CD4-positive, alpha-beta T cell treated with Interferon gamma for 1 hour (primary cell): ENCODE measurements around the gene CFAP100.

Experiments used
- DNase-seq: peaks from one replicate; pipeline ENCODE4 v3.0.0-alpha.2; 2020

Gene CFAP100

DNA sequence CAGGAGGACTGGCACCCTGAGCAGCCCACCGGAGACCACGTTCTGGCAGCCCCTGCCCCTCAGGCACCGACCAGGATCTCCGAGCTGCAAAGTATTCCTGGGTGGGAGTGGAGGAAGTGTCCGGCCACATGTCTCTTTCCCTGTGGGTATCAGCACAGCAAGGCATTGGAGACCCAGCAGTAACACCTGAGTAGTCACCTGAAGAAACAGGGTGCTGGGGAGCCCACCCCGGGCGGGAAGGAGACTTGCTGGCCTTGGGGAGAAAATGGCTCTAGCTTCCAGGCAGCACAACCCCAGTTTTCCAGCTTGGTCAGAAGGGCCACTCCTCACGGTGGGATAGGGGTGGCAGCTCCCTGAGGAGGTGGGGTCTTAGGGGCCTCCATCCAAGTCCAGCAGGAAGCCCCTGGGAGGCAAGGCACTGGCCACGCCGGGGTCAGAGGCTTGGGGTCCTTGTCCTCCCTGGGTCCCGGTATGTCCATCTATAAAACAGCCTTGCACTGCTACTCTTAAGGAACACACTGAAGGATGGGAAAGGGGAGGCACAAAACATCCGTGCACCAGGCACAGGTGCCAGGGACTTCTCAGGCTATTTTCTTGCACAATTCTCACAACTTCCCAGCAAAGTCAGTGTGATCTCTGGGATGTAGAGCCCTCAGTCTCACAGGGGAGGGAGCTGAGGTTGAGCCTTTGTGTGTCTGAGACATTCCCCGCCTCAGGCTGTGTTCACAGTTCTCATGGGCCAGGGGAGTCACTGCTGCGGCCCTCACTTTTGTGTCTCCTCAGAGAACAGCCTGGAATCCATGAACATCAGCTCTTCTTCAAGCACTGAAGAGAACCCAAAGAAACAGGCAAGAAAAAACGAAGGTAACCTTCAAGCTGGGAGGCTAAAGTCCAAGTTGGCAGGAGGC lies 11.9 kb downstream of the CFAP100 start:
- no peak for DNase-seq

DNA sequence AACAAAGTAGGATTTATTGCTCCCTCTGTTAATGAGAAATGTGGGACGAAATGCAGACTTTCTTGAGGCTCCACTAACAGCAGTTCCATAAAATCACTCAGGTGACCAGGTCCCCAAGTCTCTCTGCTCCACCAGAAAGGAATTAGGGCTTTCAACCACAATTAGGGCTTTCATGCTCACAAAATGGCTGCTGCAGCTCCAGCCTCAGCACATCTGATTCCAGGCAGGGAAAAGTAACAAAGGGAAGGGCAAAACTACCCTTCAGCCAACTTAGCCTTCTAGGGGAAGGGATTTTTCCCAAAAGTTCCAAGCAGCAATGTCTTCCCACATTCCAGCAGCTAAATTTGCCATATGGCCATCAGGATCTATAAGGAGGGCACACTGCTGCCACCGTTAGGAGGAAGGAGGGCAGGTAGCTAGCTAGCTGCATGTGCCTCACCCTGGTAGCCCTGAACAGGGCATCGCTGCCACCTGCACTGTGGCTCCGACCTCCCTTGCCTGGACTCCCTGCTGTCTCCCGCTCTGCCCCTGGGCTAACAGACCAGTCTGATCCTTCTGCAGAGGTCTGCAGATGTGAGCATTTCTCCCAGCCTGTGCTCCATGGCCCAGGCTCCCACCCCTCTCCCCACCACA lies 12.8 kb downstream of the CFAP100 start:
- DNase-seq: no peak

DNA sequence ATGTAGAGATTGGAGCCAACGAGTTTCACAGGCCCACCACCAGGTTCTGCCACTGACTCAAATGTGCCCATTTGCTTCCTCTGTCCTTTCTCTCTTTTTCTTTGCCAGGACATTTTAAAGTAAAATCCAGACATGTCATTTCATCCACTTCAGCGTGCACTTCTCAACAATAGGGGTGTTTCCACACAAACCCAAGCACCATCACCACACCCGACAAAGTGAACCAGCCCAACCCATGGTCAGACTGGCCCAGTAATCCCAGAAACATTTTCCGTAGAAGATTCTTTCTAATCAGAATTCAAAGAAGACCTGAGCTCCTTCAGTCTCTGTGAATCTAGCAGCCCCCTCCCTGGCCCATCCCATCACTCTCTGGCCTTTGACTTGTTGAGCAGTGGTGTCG lies 13.4 kb downstream of the CFAP100 start:
- DNase-seq: no peak

DNA sequence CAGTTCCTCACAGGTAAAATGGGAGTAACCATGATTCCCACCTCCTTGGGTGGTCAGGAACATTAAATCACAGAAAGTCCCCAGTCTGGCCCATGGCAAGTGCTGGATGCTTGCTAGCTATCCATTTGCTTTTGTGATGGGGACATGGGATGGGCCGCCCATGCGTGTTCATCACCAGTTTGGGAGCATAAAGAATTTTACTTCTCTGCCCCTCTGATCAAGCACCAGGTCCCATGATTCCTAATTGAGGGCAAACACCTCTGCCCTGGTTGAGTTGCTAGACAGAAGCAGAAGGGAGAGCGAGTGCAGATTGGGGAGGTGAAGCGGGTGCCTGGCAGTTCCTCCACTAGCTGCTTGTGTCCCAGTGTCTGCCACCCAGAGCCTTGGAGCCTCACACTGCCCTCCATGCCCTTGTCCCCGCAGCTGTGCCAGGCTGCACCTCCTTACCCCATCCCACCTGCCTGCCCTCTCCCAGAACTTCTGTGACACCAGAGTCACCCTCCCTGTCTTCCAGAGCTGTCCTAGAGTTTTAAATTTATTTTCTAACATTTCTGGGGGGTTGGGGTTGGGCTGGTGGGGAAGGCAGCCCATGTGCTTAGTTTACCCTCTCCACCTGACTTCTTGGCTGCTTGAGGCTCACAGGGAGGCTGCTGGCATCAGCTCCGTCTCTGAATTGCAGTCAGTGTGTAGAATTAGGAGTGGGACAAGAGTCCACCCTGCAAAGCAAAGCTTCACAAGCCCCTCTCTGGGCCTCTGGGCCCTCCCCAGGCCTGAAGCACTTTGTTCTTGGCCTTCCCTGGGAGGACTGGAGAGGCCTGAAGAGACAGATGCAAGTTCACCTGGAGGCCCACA lies 18.4 kb downstream of the CFAP100 start:
- no peak for DNase-seq

DNA sequence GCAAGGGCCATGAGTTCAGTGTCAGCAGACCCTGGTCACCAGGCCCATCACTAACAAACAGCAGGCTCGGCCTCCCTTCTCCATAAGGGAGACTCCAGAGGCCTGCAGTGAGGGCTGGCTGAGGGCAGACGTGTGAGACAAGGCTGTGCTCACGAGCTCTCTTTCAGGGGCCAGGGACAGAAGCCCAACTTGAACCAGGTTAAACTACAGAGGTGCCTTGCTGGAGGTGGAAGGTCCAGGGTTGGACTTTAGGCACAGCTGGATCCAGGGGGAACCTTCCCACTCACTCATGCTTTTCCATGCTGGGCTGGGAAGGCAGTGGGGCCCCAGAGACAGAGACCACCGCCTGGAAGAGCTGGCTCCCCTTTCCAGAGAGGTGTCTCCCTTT lies 19.0 kb downstream of the CFAP100 start:
- no peak for DNase-seq

DNA sequence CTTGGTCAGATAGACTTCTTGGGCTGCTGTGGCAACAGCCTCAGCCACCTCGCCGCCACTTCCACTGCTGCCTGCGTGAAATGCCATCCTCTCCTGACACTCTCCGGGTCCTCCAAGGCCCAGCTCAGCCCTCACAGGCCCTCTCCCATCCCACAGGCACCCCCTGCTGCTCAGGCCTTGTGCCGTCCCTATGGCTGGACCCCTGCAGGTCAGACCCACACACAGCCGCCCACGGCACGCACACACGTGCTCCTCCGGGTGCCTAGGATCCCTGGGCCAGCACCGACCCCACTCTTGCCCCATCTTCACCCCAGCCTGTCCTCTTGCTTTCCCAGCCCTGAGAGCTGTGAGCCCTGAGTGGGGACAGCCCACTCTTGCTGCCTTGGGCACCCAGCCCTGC lies 19.7 kb downstream of the CFAP100 start:
- DNase-seq: no peak

DNA sequence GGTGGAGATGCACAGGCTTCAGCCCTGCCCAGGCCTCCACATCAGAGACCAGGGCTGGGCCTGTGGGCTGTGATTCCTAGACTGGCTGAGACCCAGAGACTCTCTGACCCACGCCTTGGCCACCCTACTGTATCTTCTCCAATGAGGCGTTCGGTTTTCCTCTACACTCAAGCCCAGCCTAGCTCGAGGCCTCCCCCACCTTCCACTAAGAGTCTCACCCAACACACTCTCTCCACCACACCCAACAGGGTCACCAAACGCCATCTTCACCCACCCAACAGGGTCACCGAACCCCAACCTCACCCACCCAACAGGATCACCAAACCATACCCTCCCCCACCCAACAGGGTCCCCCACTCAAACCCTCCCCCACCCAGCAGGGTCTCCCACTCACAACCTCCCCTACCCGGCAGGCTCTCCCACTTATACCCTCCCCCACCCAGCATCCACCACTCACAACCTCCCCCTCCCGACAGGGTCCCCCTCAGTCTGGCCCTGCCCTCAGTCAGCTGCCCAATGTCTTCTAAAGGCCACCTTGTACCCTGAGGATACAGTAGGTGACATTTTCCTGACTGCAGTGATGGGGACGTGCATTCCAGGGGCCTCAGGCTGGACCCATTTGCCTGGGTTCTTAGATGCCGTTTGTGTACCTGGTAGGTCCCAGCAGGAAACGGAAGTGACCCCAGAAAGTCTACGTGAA lies 20.4 kb downstream of the CFAP100 start:
- DNase-seq: no peak

DNA sequence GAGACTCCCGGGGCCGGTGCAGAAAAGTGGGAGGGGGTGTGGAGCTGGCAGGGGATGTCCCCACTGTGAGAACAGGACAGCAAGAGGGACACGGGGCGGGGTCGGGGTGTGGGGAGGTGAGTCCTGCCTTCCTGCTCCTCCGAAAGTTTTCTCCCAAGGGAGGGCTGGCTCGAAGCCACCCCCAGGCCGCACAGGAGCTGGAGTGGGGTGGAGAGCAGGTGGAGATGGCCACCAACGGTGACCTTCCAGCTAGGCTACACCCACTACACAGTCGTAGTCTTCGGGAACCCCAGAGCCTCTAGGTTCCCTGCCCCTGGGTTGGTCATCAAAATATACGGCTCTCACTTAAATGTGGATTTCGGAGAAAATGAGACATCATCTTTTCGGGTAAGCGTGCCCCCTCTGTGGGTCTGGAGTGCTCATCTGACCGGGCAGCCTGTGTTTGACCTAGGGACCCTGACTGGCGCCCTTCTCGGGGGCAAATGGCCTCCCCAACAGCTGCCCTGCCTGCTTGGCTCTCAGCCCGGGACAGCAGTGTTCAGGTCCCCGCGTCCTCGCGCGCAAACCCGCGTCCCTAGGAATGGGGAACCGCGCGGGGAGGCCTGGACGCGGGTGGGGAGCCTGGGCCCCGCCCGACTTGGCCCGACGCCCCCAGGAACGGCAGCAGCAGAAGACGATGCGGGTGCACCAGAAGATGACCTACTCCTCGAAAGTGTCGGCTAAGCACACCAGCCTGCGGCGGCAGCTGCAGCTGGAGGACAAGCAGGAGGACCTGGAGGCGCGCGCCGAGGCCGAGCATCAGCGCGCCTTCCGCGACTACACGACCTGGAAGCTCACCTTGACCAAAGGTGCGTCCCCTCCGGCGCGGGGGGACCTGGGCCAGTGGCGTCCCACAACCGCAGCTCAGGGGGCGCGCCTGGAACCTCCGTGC lies 21.2 kb downstream of the CFAP100 start:
- DNase-seq: no peak

DNA sequence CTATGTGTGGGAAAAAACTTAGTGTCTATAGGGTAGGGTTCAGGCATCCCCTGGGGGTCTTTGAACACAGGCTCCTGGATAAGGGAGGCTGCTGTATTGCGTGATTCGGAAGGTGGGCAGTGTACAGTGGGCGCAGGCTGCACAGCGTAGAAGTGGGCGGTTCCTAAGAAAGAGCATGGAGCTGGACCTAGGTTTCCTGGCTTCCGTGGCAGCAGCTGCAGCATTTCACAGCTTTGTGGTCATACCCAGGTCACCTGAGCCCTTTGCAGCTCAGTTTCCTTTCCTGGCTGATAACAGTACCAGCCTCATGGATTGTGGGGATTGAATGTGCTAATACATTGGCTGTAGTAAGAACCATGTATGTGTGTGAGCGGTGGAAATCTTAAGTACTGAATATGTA lies 22.2 kb downstream of the CFAP100 start:
- DNase-seq: no peak

DNA sequence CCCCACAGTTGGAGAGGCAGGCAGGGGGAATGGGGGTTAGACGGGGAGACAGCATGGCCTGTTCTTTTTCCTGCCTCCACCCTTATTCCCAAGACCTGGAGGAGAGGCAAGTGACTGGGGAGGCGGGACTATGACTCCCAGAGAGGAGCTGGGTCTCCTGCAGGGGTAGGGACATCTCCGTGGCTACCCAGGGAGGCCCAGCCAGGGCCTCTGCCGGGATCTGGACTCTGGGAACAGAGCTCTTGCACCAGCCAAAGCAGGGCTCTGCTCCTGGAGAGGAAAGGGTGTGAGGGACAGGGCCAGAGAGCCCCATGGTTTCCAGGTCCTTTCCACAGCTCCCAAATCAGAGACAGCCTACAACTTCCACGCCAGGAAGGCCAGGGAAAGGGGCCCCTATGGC lies 22.8 kb downstream of the CFAP100 start:
- DNase-seq: no peak

DNA sequence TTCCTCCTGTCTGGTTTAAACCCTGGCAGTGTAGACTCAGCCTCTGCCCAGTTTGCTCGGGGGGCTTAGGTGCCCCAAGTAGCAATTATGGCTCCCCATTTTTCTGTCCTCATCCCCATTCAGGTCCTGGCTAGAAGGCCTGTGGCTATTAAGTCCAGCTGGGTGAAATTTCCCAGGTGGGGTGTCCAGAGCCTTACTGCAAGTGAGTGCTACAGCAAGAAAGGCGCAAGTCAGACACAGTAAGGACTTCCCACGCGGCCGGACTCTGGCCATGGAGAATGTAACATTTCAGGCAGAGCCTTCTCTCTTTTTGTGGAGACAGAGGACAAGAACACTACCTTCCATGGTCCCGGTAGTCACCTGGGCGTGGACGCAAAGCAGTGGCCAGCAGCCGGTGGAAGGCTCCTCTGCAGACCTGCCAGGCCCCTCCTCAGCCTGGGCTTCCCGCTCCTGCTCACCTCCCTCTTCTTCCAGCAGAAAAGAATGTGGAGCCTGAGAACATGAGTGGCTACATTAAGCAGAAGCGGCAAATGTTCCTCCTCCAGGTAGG lies 23.3 kb downstream of the CFAP100 start:
- DNase-seq: no peak

DNA sequence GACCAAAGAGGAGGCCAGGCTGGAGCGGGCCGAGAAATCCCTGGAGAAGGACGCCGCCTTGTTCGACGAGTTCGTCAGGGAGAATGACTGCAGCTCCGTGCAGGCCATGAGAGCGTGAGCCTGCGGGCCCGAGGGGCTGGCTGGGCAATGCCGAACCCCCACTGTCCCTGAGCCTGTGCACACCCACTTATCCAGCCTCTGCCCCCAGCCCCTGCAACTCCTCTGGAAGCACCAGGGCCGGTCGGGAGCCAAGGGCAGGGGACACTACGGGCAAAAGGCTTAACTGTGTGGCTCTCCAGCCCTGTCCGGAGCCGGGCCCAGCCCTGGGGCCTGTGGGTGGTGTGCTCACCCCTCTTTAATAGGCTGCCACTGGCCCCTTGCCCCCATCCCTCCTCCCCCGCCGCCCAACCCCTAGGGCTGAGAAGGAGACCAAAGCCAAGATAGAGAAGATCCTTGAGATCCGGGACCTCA lies 24.0 kb downstream of the CFAP100 start:
- DNase-seq: no peak

DNA sequence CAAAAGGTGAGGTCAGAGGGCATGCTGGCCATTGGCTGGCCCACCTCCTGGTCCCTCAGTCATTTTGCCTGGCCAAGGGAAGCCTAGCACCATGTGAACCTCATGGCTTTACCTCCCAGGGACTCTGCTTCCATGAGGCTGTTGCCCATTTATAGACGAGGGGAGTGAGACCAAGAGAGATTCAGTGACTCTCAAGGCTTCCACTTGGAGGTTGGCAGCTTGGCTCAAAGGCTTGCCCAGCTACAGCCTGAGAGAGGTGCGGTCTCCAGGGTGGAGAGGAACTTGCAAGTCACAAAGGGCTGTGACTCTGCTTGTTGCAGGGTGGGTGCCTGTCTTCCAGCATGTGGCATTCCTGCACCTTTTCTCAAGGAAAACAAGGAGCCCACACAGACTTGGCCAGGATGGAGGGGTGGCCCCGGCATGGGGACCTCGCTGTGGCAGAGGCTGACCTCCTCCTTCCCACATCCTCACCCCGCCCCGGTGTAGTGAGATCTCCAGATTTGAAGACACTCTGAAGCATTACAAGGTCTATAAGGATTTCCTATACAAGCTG lies 24.5 kb downstream of the CFAP100 start:
- DNase-seq: no peak

DNA sequence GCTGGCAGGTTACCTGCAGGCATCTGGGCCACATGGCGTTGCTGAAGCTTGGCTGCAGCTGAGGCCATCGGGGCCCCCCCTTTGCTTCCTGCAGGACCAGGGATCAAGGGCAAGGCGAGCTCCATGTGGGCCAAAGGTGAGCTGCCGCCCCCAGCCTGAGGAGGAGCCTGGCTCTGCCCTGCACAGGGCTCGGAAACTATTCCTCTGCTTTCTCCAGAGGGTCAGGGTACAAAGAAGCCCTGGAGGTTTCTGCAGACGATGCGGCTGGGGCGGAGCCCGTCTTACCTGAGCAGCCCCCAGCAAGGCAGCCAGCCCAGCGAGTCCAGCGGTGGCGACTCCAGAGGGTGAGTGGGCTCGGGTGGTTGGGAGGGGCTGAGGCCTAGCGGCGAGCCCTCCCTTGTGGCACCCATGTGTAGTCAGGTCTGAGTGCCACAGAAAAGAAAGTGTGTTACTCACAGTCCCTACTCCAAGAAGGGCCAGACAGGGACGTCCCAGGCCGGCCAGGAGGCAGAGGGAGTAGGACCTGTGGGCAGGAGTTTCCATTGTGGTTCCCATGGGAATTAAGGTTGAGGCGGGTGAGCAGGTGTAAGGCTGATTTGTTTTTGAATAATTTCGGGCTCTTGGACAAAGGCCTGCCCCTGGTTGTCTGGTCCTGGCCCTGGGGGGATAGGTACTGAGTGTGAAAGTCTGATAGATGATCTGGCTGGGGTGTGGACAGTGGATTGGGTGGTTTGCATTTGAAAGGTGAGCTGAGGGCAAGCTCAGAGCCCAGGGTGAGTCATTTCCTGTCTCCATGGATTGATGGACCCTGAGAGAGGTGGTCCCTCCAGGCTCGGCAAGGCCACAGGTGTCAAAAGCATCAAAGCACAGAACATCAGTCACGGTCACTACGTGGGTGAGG lies 25.4 kb downstream of the CFAP100 start:
- DNase-seq: no peak

DNA sequence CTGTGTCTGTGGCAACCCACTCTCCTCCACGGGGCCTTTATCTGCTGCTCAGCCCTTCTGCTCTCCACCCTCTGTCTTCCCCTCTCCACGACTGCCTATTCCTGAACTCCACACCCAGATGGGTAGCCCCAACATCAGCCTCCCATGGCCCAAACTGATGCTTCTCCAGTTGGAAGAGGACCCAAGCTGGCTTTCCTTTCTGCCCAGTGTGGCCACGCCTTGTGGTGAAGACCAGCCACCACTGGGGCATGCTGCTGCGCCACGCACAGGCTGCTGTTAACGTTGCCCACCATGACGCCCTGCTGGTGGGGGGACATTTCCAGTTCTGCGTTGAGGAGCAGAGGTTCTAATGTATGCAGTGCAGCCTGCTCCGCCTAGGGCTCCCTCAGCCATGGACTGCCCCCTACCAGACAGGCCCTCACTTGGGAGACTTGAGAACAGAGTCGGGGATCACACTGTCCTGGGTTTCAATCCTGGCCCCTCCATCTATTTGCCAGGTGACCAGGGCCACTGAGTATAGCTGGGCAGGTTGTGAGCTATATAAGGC lies 26.9 kb downstream of the CFAP100 start:
- DNase-seq: no peak

DNA sequence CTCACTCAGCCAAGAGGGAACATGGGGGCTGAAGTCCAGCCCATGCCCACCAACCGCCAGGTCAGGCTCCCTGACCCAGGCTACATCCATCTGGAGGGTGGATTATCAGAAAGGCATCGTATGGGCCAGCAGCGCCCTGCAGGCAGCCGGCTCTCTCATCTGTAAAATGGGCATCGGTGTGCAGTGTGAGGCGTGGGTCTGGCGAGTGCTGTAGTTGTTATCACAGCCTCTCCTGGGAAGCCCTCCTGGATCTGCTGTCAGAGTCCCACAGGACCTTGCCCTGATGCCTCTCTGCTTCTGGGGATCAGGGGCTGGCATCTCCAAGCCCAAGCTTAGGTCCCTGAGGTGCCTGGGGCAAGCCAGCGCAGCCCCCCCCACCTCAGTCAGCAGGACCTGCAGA lies 27.4 kb downstream of the CFAP100 start:
- no peak for DNase-seq

DNA sequence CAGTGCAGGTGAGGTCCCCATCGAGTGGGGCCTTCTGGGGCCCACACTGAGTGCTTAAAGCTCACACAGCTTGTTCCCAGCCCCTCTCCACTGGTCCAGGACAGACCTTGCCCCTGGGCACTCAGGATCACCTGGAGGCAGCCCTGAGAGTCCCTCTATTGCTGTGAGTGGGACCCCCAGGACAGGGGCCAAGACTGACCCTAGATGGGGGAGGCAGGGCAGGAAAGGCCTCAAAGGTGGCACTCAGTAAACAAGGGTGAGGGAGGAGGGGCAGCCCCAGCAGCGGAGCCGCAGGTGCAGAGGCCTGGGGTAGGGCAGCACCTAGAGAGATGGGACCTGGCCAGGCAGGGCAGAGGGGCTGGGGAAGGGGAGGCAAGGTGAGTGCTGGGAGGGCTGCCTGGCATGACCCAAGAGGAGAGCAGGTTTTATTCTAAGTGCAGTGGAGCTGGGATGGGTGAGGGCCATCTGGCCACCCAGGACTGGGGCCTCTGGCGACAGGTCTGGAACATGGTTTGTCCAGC lies 27.9 kb downstream of the CFAP100 start:
- DNase-seq: no peak

DNA sequence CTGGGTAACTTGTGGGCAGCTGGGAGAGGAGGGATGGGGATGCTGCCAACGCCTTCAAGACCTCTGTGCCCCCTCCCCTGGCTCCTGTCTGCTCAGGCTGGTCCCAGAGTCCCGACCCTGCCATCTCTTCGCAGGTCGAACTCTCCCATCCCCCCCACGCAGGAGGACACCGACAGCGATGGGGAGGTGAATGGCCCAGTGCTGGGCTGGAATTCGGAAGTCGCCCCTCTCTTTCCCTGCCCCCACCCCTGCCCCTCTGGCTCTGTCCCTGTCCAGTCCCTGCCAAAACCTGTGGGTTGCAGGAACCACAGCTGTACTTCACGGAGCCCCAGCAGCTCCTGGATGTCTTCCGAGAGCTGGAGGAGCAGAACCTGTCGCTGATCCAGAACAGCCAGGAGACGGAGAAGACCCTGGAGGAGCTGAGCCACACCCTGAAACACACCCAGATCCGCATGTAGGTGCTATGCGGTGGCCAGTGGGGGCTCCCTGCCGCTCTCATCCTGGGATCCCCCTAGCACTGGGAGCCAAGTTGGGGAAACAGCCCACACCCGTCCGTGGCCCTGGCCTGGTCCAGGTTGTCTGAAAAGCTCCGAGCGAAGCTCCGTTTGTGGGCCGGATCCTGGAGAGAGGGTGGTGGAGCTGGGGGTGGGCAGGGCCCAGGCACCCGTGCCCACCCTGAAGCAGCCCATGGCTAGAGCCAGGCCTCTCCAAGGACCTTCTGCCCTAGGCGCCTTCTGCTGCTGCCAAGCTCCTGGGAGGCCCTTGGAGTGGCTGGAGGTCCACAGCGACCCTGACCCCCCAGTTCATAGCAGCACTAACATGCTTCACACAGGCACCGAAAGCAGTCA lies 28.7 kb downstream of the CFAP100 start:
- no peak for DNase-seq
